Measurements from ENCODE around the gene BIN1.

DNA sequence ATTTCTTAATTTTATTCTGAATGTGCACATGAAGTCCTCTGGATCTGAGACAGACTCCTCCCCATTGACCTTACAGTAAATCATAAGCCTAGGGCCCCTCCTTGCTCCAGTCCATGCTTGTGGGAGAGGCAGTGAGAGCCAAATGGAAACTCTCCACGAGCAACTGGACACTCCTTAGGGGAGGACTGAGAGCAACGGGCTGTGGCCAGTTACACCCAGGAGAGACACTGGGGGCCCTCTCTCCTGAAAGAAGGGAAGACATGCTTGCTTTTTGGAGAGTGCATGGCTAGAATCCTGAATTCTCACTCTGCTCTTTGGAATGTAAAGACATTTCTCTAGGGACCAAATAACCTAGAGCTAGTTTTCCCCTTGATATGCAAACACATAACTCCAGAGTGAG lies 49.0 kb upstream of the BIN1 start:
- TF ChIP-seq, protein P1, sequence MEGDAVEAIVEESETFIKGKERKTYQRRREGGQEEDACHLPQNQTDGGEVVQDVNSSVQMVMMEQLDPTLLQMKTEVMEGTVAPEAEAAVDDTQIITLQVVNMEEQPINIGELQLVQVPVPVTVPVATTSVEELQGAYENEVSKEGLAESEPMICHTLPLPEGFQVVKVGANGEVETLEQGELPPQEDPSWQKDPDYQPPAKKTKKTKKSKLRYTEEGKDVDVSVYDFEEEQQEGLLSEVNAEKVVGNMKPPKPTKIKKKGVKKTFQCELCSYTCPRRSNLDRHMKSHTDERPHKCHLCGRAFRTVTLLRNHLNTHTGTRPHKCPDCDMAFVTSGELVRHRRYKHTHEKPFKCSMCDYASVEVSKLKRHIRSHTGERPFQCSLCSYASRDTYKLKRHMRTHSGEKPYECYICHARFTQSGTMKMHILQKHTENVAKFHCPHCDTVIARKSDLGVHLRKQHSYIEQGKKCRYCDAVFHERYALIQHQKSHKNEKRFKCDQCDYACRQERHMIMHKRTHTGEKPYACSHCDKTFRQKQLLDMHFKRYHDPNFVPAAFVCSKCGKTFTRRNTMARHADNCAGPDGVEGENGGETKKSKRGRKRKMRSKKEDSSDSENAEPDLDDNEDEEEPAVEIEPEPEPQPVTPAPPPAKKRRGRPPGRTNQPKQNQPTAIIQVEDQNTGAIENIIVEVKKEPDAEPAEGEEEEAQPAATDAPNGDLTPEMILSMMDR (conservative IDR thresholded peaks at IDR 0.05), result no peak
- TF ChIP-seq EZH2 (IDR thresholded peaks at IDR 0.05; ENCODE audit: low read depth), result no peak

Data from PC-9 (cell line).